HepG2 (cell line): ENCODE results near the gene FBXO24. TPM values are rescaled to one million over a fixed set of nuclear protein-coding genes. Genes with fewer than 3 reads are reported as not detected.
A peak's percentile ranks its signal among the peaks of the same experiment; 100 is the strongest.

Experiments
- ADNP ChIP-seq: sonication (generic); formaldehyde crosslinking; IDR thresholded peaks from 2 replicates; pipeline ENCODE4 v1.4.0; 2020; ENCODE audit warnings: missing genetic modification reagents
- BRF2 ChIP-seq: sonication (generic); formaldehyde crosslinking; IDR thresholded peaks from 2 replicates; pipeline ENCODE4 v1.8.1; 2022; ENCODE audit warnings: mild to moderate bottlenecking, missing genetic modification reagents
- CENPT ChIP-seq: sonication (generic); formaldehyde crosslinking; IDR thresholded peaks from 2 replicates; pipeline ENCODE4 v1.8.0; 2022; ENCODE audit warnings: low read depth, mild to moderate bottlenecking, moderate library complexity, missing genetic modification reagents
- E2F1 ChIP-seq: sonication (generic); formaldehyde crosslinking; IDR thresholded peaks from 2 replicates; pipeline ENCODE4 v1.5.0; 2020; ENCODE audit warnings: missing genetic modification reagents
- FOSL2 ChIP-seq: sonication (generic); formaldehyde crosslinking; IDR thresholded peaks from 2 replicates; pipeline ENCODE4 v1.4.0; 2020; ENCODE audit warnings: missing genetic modification reagents
- FOXM1 ChIP-seq: sonication (generic); formaldehyde crosslinking; IDR thresholded peaks from 2 replicates; pipeline ENCODE4 v1.5.0; 2020; ENCODE audit warnings: missing genetic modification reagents
- HOXA5 ChIP-seq: sonication (generic); formaldehyde crosslinking; IDR thresholded peaks from 2 replicates; pipeline ENCODE4 v1.4.0; 2020; ENCODE audit warnings: missing genetic modification reagents
- JDP2 ChIP-seq: sonication (generic); formaldehyde crosslinking; IDR thresholded peaks from 2 replicates; pipeline ENCODE4 v1.8.1; 2022; ENCODE audit warnings: missing genetic modification reagents, borderline replicate concordance
- KAT7 ChIP-seq: IDR thresholded peaks from 2 replicates; pipeline ENCODE4 v1.6.1; 2018; ENCODE audit warnings: borderline replicate concordance, missing compliant biosample characterization
- KLF15 ChIP-seq: sonication (generic); formaldehyde crosslinking; IDR thresholded peaks from 2 replicates; pipeline ENCODE4 v1.8.1; 2023; ENCODE audit warnings: borderline replicate concordance, mild to moderate bottlenecking, inconsistent platforms, missing genetic modification reagents, mixed read lengths
- MAZ ChIP-seq, 2 experiments: sonication (generic) in 1 of 2; formaldehyde crosslinking in 1 of 2; IDR thresholded peaks; 2 replicates each; pipeline versions ENCODE4 v1.5.0 to v1.6.1; 2012 to 2020; ENCODE audit warnings: low read depth in 2 of 2, mild to moderate bottlenecking in 2 of 2, borderline replicate concordance in 1 of 2, improper control_type of control experiment in 1 of 2, low read length in 1 of 2, missing genetic modification reagents in 1 of 2, moderate library complexity in 1 of 2
- NR2C2 ChIP-seq: sonication (generic); formaldehyde crosslinking; IDR thresholded peaks from 2 replicates; pipeline ENCODE4 v1.4.0; 2020; ENCODE audit warnings: missing genetic modification reagents, mild to moderate bottlenecking, moderate library complexity, borderline replicate concordance
- SKIL ChIP-seq: sonication (generic); formaldehyde crosslinking; IDR thresholded peaks from 2 replicates; pipeline ENCODE4 v1.8.0; 2022; ENCODE audit warnings: missing genetic modification reagents, mild to moderate bottlenecking, moderate library complexity, borderline replicate concordance
- ZBTB26 ChIP-seq: IDR thresholded peaks from 2 replicates; pipeline ENCODE4 v1.6.1; 2016; ENCODE audit warnings: missing compliant biosample characterization, missing genetic modification reagents, borderline replicate concordance
- ZBTB39 ChIP-seq: sonication (generic); formaldehyde crosslinking; IDR thresholded peaks from 2 replicates; pipeline ENCODE4 v1.5.0; 2020; ENCODE audit warnings: missing genetic modification reagents
- ZMYM3 ChIP-seq: sonication (generic); formaldehyde crosslinking; IDR thresholded peaks from 2 replicates; pipeline ENCODE4 v1.5.1; 2020; ENCODE audit warnings: mild to moderate bottlenecking, missing genetic modification reagents
- ZNF547 ChIP-seq: sonication (generic); formaldehyde crosslinking; IDR thresholded peaks from 2 replicates; pipeline ENCODE4 v1.5.1; 2020; ENCODE audit warnings: mild to moderate bottlenecking, missing genetic modification reagents
- ZNF576 ChIP-seq: sonication (generic); formaldehyde crosslinking; IDR thresholded peaks from 2 replicates; pipeline ENCODE4 v1.4.0; 2020; ENCODE audit warnings: mild to moderate bottlenecking, missing genetic modification reagents
- ZNF772 ChIP-seq: sonication (generic); formaldehyde crosslinking; IDR thresholded peaks from 2 replicates; pipeline ENCODE4 v1.5.0; 2020; ENCODE audit warnings: mild to moderate bottlenecking, missing genetic modification reagents
- ZNF776 ChIP-seq: sonication (generic); formaldehyde crosslinking; IDR thresholded peaks from 2 replicates; pipeline ENCODE4 v1.4.0; 2020; ENCODE audit warnings: mild to moderate bottlenecking, missing genetic modification reagents
- ZSCAN31 ChIP-seq: sonication (generic); formaldehyde crosslinking; IDR thresholded peaks from 2 replicates; pipeline ENCODE4 v1.5.0; 2020; ENCODE audit warnings: low read depth, mild to moderate bottlenecking, missing genetic modification reagents
- polyA plus RNA-seq, 8 experiments: library from polyadenylated mRNA; depleted of rRNA in 3 of 8; stranded (reverse) in 7 of 8; unstranded in 1 of 8; fragments of >200 nt; fragmentation: Illumina TruSeq in 4 of 8; extraction: Trizol in 4 of 8; gene quantifications; 2 replicates each; pipeline versions ENCODE4 v1.2.1 to v1.2.3, GENCODE V29; 2011 to 2016; ENCODE audit warnings: low read depth in 4 of 8, missing spikeins in 1 of 8, mixed read lengths in 1 of 8; ENCODE audit not compliant: insufficient read depth in 1 of 8
- total RNA-seq, 5 experiments: library from RNA; depleted of rRNA; stranded (reverse); fragments of >200 nt; fragmentation: Illumina TruSeq; extraction: Trizol; gene quantifications; 2 replicates each; pipeline ENCODE4 v1.2.3, GENCODE V29; 2016; ENCODE audit warnings: low read depth in 1 of 5

Gene FBXO24
- total and polyA plus RNA-seq, 2 of the 13 experiments (the other 11 are each of a cell fraction or from before 2014, with no cell fraction given) = 0.20 to 0.55 TPM

GRCh38 chr7:100540073-100540723 is 45.9 kb upstream of the FBXO24 start (continued):
- TF ChIP-seq ZMYM3 (CRISPR knock-in tag) (no peak), ZNF576 (CRISPR knock-in tag) (no peak), FOSL2 (CRISPR knock-in tag) (peak; percentile 74), JDP2 (CRISPR knock-in tag) (no peak), ZSCAN31 (CRISPR knock-in tag) (0 out of 2 replicates have a peak, but pooled peaks have one; percentile 21), CENPT (no peak), ZBTB39 (CRISPR knock-in tag) (no peak), ZNF547 (CRISPR knock-in tag) (0 out of 2 replicates have a peak, but pooled peaks have one; percentile 11), ZBTB26 (CRISPR knock-in tag) (no peak), BRF2 (CRISPR knock-in tag) (no peak), NR2C2 (CRISPR knock-in tag) (no peak), ZNF776 (no peak), MAZ (IDR thresholded peaks at IDR 0.05; ENCODE audit: borderline replicate concordance, low read depth, low read length) (no peak), MAZ (CRISPR knock-in tag; IDR thresholded peaks at IDR 0.05; ENCODE audit: low read depth) (peak; percentile 47; the same call in 1 of the 2 replicates), E2F1 (CRISPR knock-in tag) (no peak), FOXM1 (CRISPR knock-in tag) (no peak), ZNF772 (no peak), HOXA5 (CRISPR knock-in tag) (0 out of 2 replicates have a peak, but pooled peaks have one; percentile 37), KAT7 (CRISPR knock-in tag) (no peak), SKIL (CRISPR knock-in tag) (no peak), KLF15 (CRISPR knock-in tag) (no peak), ADNP (CRISPR knock-in tag) (no peak)
